Hippocampal formation (tissue), 2 donors: ENCODE results near the gene SUSD1.
"Not testable (repeated sequence)": the region's sequence is repeated elsewhere in the genome, so short reads cannot be mapped to it uniquely, and the experiment has no call there.

Experiments used
- DNase-seq, 2 donors: peaks; one replicate each; lab custom pipeline; 2025; lab: John Stamatoyannopoulos, UW

The SUSD1 gene

DNA sequence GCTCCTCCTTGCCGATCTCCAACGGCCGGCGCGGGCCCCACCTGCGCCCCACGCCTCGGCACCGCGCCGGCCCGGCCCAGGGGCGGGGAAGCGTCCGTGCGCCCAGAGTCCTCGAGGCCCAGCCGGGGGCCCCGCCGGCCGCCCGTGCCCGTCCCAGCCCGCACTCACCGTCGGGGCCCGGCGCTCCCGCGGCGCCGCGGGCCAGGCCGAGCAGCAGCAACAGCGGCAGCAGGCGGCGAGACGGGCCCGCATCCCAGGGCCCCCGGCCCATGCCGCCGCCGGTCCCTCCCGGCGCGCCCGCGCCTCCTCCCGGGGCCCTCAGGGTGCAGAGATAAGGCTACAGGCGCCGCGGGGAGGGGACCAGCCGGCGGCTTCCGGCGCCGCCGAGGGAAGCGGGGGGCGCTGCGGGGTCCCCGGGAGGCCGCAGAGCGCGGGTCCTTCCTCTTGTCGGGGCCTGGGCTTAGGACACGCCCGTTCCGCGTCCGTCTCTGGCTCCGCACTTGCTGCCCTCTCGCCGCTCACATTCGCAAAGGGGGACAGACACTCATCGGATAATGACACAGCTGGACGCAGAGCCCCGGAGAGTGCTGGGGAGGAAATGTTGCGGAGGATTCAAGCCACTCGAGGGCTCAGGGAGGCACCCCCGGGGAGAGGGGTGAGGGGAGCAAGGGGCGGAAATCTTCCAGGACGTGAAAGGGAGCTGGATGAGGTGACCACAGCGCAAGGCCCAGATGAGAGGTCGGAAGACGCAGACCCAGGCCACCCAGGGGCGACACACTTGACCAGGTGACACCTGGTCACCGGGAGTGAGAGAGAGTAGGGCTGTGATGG lies at the start of gene SUSD1:
Gene SUSD1 (minus strand): TSS at position 333 of the 831 bp plus-strand sequence. CDS start 62 bp downstream, at position 271.
- no peak for DNase-seq

DNA sequence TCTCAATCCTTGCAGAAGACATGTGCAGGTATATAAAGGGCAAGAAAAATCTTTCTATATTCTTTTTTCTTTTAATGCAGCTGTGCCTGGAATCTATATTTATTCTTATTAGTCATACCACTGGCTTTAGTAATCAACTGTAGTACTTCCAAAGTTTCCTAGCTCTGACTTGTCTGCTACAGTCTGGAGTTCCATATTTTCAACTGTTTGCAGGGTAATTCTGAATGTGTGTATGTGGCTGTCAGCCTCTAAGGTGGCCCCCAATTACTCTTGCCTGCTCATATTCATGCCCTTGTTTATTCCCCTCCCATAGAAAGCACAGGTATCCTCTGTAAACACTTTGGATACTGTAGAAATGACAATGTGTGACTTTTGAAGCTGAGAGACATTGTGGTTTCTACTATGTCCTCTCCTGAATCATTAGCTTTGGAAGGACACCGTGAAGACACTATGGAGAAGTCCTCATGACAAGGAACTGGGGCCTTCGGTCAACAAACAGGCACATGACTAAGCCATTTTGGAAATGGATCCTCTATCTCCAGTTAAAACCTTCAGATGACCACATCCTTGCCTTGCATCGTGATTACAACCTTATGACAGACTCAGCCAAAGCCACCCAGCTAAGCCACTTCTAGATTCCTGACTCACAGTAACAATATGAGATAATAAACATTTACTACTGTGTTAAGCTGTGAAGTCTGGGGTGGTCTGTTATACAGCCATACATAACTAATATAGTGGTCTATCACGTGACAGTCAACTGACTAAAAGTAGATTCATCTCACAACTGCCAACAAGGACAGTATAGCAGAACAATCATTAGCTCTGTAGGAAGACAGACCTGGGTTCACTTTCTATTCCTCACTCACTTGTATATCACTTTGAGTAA lies 49.5 kb upstream of the SUSD1 start:
- no peak for DNase-seq

DNA sequence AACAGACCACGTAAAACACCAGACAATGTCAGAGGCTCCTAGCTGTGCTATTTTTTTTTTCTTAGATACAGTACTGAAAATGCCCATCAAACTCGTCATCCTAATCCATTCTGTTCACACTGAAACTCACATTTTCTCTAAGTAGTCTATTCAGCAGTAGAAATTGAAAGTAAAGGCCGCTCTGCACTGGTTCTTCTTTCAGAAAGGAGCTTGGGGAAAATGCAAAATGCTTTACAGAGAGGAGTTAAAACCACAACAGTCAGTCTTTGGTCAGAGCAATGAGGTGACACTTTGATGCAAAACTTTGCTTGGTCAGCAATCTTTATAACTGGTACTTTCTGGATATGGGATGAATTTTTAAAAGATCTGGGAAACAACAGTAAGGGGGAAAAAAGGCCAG lies 43.8 kb upstream of the SUSD1 start:
- DNase-seq: no peak

DNA sequence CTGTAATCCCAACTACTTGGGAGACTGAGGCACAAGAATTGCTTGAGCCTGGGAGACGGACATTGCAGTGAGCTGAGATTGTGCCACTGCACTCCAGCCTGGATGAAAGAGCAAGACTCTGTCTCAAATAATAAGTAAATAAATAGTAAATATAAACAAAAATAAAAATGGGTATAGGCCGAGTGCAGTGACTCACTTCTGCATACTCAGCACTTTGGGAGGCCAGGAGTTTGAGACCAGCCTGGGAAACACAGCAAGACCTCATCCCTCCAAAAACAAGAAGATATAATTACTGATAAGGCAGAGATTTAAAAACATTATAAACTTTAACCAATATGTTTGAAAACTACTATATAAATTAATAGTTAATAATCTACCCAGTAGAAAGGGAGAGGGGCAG lies 37.8 kb upstream of the SUSD1 start:
- DNase-seq: no peak

DNA sequence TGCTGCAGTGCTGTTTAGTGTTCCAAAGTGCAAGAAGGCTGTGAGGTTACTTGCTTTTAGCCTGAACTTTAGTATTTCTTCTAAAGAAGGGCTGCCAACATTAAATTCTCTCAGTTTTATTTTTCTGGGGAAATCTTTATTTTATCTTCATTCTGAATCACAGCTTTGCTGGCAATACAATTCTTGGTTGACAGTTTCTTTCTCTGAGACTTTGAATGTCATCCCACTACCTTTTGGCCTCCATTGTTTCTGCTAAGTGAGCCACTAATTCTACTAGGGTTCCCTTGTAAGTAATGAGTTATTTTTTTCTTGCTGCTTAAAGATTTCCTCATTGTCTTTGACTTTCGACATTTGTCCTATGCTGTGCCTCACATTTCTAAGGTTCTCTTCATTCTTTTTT lies 32.4 kb upstream of the SUSD1 start:
- no peak for DNase-seq

DNA sequence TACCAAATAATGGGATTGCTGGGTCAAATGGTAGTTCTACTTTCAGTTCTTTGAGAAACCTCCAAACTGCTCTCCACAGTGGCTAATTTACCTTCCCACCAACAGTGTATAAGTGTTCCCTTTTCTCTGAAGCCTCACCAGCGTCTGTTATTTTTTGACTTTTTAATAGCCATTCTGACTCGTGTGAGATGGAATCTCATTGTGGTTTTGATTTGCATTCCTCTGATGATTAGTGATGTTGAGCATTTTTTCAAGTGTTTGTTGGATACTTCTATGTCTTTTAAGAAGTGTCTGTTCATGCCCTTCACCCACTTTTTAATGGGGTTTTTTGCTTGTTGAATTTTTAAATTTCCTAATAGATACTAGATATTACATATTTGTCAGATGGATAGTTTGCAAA lies 28.4 kb upstream of the SUSD1 start:
- no peak for DNase-seq

DNA sequence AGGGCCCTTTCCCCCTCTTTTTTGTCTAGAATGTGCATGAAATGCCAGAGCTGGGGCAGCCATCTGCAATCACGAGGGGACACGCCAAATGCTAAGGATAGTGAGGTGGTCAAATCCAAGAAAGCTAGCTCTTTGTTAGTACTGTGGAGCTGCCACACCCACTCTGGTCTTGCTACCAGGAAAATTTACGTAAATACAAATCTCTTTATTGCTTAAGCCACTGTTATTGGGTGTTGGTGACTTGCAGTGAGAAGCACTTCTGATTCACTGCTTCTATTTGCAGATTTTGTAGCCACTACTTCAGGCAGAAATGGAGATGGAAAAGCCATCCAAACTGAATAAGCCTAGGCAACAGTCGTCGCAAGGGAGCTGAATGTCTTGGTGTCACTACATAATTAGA lies 25.6 kb upstream of the SUSD1 start:
- no peak for DNase-seq

DNA sequence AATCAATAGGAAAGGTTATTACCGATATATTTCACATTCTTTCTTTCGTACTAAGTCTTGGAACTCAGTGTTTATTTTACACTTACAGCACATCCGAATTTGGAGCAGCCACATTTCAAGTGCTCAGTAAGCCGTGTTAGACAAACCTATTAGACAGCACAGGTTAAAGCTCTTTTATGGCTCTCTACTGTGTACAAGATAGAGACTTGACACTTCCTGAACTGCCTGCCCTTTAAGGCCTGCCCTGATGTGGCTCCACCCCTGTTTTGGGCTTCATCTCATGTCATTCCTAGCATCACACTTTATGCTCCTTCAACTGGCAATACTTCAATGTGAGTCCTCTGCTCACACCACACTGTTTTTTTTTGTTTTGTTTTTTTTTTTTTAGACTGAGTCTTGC lies 23.5 kb upstream of the SUSD1 start:
- DNase-seq: no peak

DNA sequence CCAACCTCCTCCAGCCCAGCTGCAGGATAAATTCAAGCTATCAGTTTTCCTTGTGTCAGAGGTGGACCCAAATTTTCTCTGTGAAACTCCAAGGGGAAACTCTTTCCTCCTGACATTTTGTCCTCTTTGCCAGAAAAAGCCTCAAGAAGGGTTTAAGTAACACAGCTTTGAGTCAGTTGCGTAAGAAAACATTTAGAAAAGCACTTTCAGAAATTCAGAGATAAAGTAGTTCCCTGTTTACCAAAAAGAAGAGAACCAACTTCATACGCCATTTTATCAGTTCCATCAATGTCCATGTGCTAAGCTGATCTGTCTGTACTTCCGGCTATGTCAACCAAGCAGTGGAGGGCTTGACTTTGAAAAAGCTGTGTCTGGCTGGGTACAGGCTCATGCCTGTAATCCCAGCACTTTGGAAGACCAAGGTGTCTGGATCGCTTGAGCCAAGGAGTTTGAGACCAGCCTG lies 19.9 kb upstream of the SUSD1 start:
- DNase-seq: no peak

DNA sequence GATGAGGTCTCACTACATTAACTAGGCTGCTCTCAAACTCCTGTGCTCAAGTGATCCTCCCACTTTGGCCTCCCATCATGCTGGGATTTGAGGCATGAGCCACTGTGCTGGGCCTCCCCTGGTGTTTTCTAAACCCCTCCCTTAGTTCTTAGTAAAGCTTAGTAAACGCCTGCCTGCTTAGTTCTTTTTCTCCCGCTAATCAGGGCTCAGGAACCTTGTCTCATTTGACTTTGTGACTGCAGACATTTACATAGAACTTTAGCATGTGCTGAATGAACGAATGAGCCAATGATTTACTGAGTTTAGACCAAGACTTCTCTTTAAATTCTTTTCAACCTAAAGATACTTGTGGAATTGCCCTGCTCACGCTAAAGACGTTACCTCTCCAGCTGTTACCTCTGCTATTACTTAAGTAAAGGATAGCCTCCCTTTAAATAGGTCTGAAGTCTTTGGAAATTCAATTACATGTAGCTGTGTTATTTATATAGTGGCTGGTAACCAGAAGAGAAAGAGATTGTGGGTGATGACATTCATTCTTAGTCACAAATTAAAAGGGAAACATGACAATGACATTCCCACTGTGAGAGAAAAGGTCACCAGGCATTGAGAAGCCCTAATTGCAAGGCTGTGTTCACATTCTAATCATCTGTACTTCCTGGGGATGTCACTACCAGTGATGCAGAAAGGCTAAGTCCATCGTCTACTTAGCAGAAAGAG lies 18.6 kb upstream of the SUSD1 start:
- no peak for DNase-seq

DNA sequence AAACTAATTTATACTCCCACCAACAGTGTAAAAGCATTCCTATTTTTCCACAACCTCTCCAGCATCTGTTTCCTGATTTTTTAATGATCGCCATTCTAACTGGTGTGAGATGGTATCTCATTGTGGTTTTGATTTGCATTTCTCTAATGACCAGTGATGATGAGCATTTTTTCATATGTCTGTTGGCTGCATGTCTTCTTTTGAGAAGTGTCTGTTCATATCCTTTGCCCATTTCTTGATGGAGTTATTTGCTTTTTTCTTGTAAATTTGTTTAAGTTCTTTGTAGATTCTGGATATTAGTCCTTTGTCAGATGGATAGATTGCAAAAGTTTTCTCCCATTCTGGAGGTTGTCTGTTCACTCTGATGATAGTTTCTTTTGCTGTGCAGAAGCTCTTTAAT lies 15.2 kb upstream of the SUSD1 start:
- not testable (repeated sequence) for DNase-seq

DNA sequence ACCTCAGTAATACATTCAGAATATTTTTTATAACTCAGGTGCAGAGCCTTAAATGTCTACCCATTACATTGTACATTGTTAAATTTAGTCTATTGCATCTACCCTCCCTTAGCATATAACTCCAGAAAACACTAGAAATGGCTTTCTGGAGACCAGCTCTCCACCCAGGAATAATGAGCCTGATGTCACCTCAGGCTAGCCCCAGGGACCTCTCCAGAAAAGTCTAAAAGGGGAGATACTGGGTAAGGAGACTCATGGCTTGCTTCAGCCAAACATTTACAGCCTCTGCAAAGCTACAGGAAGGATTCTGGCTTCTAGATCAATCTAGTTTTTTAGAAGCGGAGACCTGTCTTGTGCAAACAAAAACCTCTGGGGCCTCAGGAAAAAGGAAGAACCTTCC lies 13.8 kb upstream of the SUSD1 start:
- DNase-seq: no peak

DNA sequence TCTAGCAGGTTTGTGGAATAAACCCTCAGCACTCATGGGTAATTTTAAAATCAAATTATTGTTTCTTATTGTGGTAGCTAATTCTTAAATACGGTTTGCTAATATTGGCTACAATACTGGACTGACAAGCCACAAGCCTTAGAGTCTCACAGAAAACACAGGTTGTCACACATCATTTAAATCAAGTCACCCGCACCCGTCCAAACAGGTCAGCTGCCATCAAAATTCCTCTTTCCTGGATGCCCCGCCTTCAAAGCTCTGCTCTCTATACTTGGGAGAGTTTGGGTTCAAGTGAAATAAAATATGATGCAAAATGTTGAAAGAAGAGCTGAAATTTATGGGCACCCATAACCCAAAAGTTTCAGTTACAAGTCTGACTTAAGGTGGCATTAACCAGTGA lies 12.3 kb upstream of the SUSD1 start:
- no peak for DNase-seq

DNA sequence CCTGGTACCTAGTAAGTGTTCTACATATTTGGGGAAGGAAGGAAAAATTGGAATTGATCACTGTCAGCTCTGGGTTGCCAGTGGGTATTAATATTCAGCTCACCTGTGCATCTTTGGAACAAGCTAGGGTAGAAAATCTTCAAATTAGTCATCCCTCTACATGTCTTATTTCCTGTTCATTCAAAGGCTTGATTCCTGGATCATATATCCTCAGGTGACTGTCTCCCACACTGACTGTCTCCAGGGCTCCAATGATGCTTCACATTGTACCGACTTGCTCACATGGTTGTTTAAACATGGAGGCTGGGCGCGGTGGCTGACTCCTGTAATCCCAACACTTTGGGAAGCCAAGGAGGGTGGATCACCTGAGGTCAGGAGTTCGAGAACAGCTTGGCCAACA lies 11.6 kb upstream of the SUSD1 start:
- DNase-seq: no peak

DNA sequence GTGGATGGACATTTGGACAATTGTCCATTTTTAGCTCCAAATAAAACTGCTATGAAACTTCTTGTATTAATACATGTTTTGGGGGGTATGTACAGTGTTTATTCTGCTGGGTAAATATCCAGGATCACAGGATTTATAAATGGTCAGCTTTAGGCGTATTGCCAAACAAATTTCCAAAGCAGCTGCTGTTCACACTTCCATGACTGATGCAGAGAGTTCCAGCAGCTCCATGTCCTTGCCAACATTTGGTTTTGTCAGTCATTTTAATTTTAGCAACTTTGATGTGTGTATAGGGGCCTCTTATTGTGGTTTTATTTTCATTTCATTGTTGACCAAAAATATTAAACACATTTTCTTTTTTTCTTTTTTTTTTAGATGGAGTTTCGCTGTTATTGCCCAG lies 9.8 kb upstream of the SUSD1 start:
- DNase-seq: no peak

DNA sequence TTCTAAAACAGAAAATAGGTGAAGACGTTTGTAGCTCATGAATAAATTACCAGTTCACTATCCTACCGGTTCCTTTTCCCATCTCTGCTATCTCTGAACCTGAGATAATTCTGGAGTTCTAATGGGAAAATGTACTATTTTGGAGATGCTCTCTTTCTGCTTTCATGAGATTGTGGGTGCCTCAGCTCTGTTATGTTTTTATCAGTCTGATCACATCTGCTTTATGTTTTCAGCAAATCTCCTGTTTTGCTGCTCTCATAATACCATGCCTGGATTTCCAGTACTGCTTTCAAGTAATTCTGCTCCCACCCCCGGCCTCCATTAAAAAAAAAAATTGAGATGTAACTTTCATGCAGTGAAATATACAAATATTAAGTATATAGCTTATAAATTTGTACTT lies 9.1 kb upstream of the SUSD1 start:
- no peak for DNase-seq

DNA sequence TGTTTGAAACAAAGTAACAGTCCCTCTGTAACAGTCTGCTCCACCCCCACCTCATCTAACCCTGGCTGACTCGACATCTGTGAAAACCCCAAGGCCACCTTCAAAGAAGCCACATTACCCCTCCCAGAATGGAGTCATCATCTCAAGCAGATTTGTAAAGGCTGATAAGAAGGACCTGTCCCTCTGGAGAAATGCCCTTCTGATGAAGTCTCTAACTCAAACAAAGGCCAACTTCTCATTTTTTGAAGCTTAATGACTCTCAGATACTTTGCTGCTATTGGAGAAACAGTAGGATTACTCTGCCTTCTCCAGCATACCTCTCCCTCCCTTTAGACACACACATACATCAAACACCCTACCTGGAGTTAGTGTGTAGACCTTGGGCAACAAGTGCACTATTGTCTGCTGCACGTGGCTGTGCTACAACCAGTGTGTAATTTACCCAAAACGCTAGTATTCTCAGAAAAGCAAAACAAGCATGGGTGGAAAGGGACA lies 5.3 kb upstream of the SUSD1 start:
- no peak for DNase-seq

DNA sequence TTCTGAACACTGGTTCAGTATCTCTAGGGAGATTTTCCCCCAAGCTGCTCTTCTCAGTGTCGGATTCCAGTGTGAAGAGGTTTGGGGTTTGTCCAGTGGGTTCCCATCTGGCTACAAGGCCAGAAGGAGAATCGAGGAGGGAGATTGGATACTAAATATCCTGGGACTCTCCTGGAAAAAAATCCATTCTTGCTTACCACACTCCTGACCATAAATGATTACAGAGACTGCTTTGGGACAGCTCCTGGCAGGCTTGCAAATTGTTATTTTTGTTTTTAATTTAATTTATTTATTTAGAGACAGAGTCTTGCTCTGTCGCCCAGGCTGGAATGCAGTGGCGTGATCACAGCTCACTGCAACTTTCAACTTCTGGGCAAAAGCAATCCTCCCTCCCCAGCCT lies 4.7 kb upstream of the SUSD1 start:
- no peak for DNase-seq

DNA sequence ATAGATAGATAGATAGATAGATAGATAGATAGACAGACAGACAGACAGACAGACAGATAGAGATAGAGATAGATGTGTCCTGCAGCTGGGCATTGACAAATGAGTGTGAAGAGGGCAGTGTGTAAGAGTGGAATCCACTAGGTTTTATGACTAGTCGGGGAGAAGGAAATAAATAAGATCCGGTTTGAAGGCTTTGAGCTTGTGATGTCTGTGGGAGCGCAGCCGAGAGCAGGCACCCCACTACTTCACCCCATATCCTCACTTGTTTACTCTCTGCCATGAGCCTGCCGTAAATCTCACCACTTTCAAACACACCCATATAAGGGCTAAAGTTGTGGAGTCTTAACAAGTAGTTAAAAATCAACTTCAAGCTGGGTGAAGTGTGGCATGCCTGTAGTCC lies 1.4 kb upstream of the SUSD1 start:
- DNase-seq: no peak

DNA sequence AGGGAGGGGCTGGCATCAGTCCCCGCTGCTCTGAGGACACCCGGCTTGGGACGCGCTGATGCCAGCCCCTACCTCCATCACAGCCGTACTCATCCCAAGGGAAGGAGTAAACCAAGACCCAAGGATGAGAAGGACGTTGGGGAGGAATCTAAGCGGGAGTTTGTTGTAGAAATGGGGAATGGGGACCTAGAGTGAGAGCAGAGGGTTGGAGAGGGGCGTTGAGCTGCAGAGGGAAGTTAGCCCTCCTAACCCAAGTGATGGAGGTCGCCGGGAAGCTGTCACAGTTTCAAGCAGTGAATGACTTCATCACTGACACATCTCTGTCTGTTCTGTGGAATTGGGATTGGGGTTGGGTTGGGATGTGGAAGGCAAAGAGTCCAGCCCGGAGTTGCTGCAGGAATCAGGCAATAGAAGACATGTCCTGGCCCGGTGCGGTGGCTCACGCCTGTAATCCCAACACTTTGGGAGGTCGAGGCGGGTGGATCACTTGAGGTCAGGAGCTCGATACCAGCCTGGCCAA lies 759 bp upstream of the SUSD1 start:
- no peak for DNase-seq

DNA sequence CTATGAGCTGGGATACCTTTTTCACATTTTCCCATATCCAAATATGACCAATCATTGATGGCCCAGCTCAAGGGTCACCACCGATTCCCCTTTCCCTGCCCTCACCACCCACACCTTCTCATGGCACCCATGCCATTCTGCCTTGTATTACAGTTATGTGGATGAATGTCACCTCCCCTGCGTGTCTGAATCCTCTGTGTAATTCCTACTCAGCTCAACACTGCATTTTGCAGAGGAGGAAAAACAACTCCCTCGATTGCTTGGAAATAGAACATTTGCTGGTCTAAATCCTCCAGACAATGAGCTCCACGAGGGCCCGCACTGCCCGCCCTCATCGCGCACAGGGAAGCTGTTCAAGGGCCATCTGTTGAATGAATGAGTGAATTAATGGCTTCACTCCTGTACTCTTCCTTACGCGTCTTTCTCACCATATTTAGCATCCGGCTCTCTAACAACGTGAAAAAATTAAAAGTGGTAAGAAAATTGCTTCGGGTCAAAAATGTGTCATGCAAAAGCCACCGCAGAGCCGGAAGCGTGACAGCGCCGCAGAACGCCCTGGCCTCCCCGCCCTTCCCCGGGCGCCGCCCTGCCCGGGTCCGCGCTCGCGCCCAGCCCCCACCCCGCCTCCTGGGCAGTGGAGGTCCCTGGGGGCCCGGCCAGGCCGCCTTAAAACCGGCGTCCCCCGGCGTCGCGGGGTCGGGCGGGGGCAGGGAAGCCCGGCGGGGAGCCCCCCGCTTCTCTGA lies 704 bp downstream of the SUSD1 start:
- no peak for DNase-seq
